ENCODE results near the gene ING5. TPM values are rescaled to one million over a fixed set of nuclear protein-coding genes. Genes with fewer than 3 reads are reported as not detected.
A peak's percentile ranks its signal among the peaks of the same experiment; 100 is the strongest.

The ING5 gene
- total RNA-seq, 1 donor from 2014 or later, result 16.3 TPM

- Mint-ChIP-seq H3K36me3 (ENCODE audit: low read depth) (peaks cover 6% of the 10 kb centered on the region), H3K27ac (ENCODE audit: unreplicated experiment) (no peak overlapping the region), H3K27me3 (ENCODE audit: low read depth) (no peaks in the 10 kb centered on the region), H3K9me3 (ENCODE audit: low read depth) (no peaks in the 10 kb centered on the region), H3K4me1 (ENCODE audit: low read depth) (peaks cover 18% of the 10 kb centered on the region), H3K4me3 (ENCODE audit: unreplicated experiment) (no peak overlapping the region)
- DNase-seq (ENCODE audit: low spot score), result no peak
- TF ChIP-seq, protein P1, sequence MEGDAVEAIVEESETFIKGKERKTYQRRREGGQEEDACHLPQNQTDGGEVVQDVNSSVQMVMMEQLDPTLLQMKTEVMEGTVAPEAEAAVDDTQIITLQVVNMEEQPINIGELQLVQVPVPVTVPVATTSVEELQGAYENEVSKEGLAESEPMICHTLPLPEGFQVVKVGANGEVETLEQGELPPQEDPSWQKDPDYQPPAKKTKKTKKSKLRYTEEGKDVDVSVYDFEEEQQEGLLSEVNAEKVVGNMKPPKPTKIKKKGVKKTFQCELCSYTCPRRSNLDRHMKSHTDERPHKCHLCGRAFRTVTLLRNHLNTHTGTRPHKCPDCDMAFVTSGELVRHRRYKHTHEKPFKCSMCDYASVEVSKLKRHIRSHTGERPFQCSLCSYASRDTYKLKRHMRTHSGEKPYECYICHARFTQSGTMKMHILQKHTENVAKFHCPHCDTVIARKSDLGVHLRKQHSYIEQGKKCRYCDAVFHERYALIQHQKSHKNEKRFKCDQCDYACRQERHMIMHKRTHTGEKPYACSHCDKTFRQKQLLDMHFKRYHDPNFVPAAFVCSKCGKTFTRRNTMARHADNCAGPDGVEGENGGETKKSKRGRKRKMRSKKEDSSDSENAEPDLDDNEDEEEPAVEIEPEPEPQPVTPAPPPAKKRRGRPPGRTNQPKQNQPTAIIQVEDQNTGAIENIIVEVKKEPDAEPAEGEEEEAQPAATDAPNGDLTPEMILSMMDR (IDR thresholded peaks at IDR 0.05), result no peak
Measured at GRCh38 chr2:241678307-241678706, 23.5 kb upstream of the ING5 start.

GRCh38 chr2:241678784-241679540 lies 22.9 kb upstream of the ING5 start:
- Mint-ChIP-seq H3K36me3 (ENCODE audit: low read depth) (peaks cover 6% of the 10 kb centered on the region), H3K27me3 (ENCODE audit: low read depth) (no peaks in the 10 kb centered on the region), H3K9me3 (ENCODE audit: low read depth) (no peaks in the 10 kb centered on the region), H3K4me1 (ENCODE audit: low read depth) (peaks cover 18% of the 10 kb centered on the region), H3K4me3 (ENCODE audit: unreplicated experiment) (no peak overlapping the region), H3K27ac (ENCODE audit: unreplicated experiment) (peak overlapping the region; percentile 17)
- DNase-seq (ENCODE audit: low spot score), result no peak
- TF ChIP-seq, protein P1 (IDR thresholded peaks at IDR 0.05), result no peak

DNA sequence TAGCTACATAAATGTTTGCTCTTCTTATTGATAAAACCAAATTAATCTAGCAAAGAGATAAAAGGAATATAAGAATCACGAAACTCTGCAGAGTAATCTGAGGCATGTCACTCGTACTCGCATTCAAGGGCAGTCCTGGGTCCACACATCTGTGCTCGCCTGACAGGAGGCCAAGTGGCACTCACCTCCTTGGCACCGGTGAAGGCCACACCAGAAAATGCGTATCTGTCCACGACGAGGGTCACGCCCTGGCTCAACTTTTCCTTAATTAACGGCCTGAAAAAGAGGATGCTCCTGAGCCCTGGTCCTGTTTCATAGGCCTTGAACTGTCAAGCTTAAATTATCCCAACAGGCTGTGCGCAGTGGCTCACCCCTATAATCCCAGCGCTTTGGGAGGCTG lies 21.8 kb upstream of the ING5 start:
- Mint-ChIP-seq H3K4me1 (ENCODE audit: low read depth) (peaks cover 18% of the 10 kb centered on the region), H3K27ac (ENCODE audit: unreplicated experiment) (no peak overlapping the region), H3K9me3 (ENCODE audit: low read depth) (no peaks in the 10 kb centered on the region), H3K27me3 (ENCODE audit: low read depth) (no peaks in the 10 kb centered on the region), H3K4me3 (ENCODE audit: unreplicated experiment) (no peak overlapping the region), H3K36me3 (ENCODE audit: low read depth) (peaks cover 7% of the 10 kb centered on the region)
- DNase-seq (ENCODE audit: low spot score), result no peak
- TF ChIP-seq, protein P1 (IDR thresholded peaks at IDR 0.05), result no peak

DNA sequence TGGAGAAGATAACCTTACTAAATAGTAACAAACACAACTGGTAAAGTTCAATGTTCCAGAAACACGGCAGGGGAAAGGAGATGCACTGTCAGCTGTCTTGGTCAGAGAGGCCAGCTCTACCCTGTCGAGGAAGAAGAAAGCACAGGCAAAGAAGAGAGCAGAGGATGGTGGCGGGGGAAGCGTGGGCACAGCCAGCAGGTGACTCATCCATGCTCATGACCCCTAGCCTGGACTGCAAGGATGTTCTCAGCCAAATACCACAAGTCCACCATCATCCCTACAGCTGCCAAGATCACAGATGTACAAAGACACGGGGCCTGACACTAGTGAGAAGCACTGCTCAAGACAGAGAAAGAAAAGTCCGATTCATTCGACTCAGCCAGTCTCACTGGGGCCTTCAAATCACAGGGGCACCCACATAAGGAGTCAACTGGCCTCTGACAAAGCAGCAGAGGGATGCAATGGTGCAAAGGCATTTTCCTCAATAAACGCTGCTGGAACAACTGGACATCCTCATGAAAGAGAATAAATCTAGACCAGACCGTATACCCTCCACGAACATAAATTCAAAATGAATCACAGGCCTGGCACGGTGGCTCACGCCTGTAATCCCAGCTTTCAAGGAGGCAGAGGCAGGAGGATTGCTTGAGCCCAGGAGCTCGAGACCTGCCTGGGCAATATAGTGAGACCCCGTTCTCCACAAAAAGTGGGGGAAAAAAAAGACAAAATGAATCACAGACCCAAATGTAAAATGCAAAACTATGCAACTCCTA lies 20.8 kb upstream of the ING5 start:
- no peaks in the 10 kb centered on the region for H3K27me3 Mint-ChIP-seq (ENCODE audit: low read depth)
- H3K4me3 Mint-ChIP-seq (ENCODE audit: unreplicated experiment), result peak overlapping the region; percentile 18
- no peaks in the 10 kb centered on the region for H3K9me3 Mint-ChIP-seq (ENCODE audit: low read depth)
- peaks cover 26% of the 10 kb centered on the region for H3K4me1 Mint-ChIP-seq (ENCODE audit: low read depth)
- H3K36me3 Mint-ChIP-seq (ENCODE audit: low read depth), result peaks cover 7% of the 10 kb centered on the region
- no peak for DNase-seq (ENCODE audit: low spot score)
- peak overlapping the region; percentile 95 for H3K27ac Mint-ChIP-seq (ENCODE audit: unreplicated experiment)
- TF ChIP-seq, protein P1 (IDR thresholded peaks at IDR 0.05), result no peak

DNA sequence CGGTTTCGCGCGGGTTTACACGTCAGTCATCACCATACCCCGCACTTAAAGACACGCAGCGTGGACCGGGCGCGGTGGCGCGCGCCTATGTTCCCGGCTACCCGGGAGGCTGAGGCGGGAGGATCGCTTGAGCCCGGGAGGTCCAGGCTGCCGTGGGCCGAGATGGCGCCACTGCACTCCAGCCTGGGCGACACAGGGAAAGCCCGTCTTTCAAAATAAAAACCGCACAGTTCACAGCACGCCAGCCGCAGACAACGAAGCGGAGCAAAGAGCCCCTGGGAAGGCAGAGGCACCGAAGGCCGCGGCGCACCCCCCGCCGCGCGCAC lies 15.6 kb upstream of the ING5 start:
- H3K4me3 Mint-ChIP-seq (ENCODE audit: unreplicated experiment), result peak overlapping the region; percentile 92
- H3K9me3 Mint-ChIP-seq (ENCODE audit: low read depth), result no peaks in the 10 kb centered on the region
- peak overlapping the region; percentile 72 for H3K27ac Mint-ChIP-seq (ENCODE audit: unreplicated experiment)
- H3K36me3 Mint-ChIP-seq (ENCODE audit: low read depth), result peaks cover 1% of the 10 kb centered on the region
- no peaks in the 10 kb centered on the region for H3K27me3 Mint-ChIP-seq (ENCODE audit: low read depth)
- DNase-seq (ENCODE audit: low spot score), result no peak
- peaks cover 27% of the 10 kb centered on the region for H3K4me1 Mint-ChIP-seq (ENCODE audit: low read depth)
- TF ChIP-seq, protein P1 (IDR thresholded peaks at IDR 0.05), result no peak

Data from chondrocyte (in vitro differentiated cells).